Measurements from ENCODE around the gene SH3D19.

DNA sequence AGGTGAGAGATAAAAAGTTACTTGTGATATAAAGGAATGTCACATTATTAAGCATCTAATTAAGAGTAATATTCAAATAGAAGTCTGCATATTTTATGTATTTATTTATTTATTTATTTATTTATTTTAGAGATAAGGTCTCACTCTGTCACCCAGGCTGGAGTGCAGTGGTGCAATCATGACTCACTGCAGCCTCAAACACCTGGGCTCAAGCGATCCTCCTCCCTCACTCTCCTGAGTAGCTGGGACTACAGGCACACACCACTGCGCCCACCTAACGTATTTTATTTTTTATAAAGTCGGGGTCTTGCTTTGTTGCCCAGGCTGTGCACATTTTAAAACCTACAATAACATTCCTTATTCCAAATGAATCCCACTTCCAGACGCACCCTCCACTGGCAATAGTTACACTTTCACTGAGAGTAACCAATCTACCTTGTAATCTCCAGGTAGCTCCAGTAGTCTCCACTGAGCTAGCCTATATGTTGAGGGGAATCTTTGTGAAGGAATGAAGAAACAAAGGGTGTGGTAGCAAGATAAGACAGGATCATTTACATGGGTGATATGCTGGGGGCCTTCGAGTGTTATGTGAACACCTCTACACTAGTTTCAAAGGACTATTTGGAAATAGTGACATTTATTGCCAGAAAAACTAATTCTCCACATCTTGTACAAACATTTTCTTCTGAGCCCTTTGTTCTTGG is 11.9 kb downstream of the SH3D19 start:
- TF ChIP-seq CTCF (IDR thresholded peaks at IDR 0.05; ENCODE audit: borderline replicate concordance, extremely low read depth, low read length, poor library complexity, severe bottlenecking) (no peak), EZH2 (IDR thresholded peaks at IDR 0.05; ENCODE audit: borderline replicate concordance, low read depth, low read length, severe bottlenecking) (no peak)
